Endothelial cell of hepatic sinusoid (primary cell): ENCODE measurements around the gene CREB3L1.
"Not testable (repeated sequence)": the region's sequence is repeated elsewhere in the genome, so short reads cannot be mapped to it uniquely, and the experiment has no call there.

Source experiments
- in situ Hi-C: cut with HindIII; loops from 2 replicates; pipeline ENCODE4 v1.10.0; 2017; ENCODE audit warnings: low sequenced_read_pairs

CREB3L1 gene

DNA sequence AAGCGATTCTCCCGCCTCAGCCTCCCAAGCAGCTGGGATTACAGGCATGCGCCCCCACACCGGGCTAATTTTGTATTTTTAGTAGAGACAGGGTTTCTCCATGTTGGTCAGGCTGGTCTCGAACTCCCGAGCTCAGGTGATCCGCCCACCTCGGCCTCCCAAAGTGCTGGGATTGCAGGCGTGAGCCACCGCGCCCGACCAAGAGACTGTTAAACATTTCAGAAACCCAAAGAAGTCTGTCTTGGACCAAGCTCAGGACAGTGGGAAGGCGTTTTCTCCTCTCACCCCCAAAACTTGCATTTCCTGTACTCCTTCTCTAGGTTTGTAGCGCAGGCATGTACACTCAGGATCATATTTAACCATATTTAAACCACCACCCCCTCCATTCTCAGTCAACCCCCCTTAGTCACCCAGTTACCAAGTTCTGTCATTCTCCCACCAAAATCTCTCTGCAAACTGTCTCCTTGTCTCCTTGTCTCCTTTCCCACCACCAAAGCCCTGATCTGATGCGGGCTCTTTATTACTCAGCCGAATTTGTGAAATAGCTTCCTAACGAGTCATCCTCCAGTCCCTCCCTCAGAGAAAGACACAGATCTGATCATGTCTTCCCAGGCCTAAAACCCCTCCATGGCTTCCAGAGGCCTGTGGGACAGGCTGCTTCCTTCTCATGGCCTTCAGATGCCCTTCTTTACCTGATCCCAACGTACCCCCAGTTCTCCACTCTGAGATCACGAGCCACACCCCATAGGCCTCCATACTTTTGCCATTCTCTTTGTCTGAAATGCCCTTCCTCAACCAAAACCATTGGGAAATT lies 29.0 kb upstream of the CREB3L1 start:
- in situ Hi-C loops = no loop called here

DNA sequence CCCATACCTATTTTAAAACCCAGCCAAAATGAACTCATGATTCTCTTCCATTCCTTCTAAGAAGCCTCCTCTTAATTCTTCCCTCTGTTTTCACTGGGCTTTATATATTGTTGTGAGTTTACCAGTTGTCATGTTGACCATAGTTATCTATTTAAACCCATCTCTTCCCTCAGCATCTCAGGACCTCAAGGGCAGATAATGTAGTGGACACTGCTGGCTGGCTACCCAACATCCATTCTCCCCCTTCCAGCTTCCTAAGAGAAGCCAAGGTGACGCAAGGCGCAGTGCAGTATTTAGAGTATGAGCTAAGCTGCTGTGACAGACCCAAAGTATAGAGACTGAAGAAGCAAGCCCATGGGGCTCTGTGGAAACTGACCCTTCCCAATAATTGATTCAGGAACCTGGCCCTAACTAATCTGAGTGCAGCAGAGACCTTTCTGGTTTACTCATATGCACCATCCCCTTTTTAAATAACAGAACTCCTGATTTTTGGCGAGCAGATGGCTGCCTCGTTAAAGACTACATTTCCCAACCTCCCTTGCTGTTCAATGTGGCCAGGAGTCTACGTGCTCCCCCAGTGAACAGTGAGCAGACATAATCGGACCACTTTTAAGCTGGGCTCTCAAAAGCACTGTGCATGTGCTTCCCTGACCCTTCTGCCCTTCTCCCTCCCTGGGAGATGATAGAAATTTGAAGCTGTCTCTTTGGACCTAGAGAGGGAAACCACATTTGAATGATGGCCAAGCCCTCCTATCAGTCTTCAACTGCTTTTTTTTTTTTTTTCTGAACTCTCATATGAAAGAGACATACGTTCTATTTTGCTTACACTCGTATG lies 28.1 kb upstream of the CREB3L1 start:
- in situ Hi-C loops = no loop called here

DNA sequence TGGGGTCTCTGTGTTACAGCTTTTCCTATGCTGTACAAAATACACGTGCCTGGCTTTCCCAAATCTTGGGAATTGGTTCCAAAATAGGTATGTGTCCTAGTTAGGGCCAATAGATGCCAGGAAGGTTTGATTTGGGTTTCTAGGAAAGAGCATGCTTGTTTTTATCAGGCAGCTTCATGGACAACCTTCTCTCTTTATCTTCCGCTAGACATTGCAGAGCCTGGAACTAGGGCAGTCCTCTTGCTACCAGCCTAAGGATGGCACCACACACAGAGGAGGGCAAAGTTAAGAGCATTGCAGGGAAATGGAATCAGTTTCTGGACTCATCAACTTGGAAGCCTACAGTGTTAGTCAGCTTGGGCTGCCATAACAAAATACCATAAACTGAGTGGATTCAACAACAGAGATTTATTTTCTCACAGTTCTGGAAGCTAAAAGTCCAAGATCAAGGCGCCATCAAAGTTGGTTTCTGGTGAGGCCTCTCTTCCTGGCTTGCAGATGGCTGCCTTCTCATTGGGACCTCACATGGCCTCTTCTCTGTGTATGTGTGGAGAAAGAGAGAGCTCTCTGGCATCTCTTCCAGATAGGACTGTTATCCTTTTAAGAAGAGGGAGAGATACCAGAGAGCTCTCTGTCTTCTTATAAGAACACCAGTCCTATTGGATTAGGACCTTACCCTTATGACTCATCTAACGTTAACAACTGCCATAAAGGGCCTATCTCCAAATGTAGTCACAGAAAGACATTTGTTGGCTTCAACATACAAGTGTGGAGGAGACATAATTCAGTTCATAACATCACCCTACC lies 27.3 kb upstream of the CREB3L1 start:
- in situ Hi-C loops = no loop called here

DNA sequence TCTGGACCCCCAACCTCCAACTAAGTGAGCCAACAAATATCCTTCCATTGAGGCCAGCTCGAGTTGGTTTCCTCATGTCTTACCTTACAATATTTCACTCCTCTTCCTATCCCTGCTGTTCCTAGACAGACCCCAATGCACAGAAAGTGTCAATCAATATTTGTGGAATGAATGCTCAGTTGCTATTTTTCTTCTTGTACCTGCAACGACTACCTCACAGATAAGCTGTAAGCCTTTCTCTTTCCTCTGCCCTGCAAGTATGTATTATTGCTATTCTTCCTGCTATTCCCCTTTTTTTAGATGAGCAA lies 26.8 kb upstream of the CREB3L1 start:
- in situ Hi-C loops = no loop called here

DNA sequence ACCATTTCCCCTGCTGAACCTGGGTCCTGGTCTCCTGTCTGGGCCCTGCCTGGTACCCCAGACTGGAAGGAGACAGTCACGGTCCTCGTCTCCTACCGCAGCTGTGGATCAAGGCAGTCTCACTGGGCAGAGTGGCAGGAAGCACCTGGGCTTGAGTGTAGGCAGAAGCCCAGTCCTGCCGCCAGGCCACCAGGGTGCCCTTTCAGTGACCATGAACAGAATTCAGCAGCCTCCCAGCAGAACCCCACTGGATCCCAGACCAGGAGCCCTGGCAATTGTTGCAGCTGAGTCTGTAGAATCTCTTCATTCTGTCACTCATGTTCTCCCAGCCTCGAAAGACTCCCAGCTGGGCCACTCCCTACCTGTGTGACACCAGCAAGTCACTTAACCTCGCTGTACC lies 25.5 kb upstream of the CREB3L1 start:
- in situ Hi-C loops = no loop called here

DNA sequence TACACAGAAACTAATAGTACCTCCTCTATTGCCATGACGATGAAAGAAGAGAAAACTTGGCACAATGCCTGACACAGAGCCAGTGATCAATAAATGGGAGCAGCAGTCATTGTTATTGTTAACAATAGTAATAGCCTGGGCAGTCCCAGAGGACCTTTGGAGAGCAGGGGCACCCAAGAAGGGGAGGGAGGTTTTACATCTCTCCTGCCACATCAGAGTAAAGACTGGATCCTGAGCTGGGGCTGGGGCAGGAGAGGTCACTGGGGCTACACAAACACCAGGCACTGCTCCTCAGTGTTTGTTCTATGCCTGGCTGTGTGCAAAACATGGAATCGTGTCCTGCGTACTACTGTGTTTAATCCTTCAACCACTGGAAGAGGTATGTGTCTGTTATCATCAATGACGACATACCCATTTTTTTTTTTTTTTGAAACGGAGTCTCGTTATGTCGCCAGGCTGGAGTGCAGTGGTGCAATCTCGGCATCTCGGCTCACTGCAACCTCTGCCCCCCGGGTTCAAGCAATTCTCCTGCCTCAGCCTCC lies 25.0 kb upstream of the CREB3L1 start:
- in situ Hi-C loops = no loop called here

DNA sequence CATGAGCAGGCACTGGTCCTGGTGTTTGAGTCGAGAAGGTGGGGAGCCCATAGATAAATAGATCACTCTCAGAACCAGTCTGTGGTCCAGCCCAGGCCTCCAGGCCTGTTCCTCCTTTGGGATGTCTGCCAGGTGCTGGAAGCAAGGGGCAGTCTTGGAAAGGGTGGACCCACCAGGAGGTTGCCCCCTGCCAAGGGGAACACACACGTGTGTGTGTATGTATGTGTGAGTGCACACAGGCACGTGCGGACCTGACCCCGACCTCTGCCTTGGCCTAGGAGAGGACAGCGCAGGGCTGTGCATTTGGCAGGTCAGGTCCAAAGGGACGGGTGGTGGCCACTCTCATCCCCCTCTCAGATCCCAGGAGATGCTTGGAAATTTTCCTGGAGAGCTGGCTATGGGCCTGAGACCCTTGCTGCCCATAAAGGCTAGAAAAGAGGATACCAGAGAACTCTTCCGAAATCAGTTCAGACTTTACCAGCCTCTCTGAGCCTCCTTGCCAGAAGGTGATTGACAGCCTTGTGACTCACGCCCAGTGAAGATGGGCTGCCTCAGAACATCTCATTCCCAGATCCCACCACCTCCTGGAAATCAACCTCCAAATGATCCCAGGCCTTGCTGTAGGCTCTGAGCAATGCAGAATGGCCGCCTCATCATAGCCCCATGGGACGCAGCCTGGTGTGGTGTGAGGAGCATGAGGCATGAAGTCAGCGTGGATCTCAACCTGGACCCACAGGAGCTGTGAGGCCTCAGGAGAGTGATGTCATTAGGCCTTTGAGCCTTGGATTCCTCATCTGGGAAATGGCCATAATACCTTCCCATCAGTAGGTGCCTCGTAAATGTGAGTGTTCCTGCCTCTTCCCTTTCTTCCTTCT lies 24.0 kb upstream of the CREB3L1 start:
- in situ Hi-C loops = no loop called here

DNA sequence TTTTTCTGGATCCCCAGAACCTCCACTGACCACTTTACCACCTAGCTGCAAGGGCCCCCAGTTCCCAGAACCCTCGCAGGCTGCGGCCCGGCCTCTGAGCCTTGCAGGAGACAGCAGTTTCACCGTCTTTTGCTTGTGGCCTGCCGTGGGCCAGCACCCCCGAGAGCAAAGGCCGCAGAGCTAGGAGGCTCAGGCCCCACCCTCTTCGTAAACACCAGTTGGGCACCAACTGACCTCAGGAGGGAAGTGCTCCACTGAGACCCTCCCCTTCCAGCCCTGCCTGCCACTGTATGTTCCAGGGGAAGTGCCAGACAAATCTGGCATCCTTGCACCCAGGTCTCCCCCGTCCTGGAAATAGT lies 23.4 kb upstream of the CREB3L1 start:
- in situ Hi-C loops = no loop called here

DNA sequence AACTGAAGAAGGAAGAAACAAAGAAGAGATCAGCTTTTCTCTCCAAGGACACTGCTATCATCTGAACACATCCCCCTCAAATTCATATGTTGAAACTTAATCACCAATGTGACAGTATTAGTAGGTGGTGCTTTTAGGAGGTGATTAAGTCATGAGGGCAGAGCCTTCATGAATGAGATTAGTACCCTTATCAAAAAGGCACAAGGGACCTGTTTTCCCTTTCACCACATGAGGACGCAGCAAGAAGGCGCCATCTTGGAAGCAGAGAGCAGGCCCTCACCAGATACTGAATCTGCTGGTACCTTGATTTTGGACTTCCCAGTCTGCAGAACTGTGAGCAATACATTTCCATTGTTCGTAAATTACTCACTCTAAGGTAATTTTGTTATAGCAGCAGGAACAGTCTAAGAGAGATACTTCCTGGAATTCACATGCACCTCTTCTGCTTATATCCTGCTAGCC lies 20.9 kb upstream of the CREB3L1 start:
- in situ Hi-C loops = no loop called here

DNA sequence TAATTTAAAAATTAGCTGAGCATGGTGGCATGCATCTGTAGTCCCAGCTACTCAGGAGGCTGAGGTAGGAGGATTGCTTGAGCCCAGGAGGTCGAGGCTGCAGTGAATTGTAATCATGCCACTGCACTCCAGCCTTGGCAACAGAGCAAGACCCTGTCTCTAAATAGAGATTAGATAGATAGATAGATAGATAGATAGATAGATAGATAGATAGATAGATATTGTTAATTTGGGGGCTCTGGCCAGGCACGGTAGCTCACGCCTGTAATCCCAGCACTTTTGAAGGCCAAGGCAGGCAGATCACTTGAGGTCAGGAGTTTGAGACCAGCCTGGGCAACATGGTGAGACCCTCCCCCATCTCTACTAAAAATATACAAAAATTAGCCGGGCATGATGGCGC lies 18.1 kb upstream of the CREB3L1 start:
- in situ Hi-C loops = not testable (repeated sequence)

DNA sequence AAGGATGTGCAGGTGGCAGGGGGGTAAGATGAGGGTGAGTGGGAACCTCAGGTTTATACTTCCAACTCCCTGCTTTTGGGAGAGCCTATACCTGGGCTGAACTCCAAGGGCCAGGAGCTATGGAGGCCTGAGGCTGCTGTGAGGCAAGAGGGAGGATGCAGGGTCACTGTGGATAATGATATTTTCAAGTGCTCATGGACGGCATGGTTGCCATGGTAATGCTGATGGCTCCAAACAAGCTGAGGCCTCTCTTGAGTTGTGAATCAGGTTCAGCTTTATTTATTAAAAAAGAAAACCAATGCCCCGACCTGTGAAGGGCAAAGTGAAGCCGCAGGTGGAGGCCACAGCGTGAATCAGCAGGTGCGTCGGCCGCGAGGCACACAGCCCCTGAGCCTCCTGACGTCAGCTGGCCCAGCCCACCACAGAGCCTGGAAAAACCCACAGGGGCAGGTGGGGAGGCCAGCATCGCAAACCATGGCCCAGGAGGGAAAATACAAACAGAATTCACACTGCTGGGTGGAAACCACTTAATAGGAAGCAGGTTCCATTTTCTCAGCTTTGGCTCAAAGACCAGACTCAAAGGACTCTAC lies 17.4 kb upstream of the CREB3L1 start:
- in situ Hi-C loops = no loop called here

DNA sequence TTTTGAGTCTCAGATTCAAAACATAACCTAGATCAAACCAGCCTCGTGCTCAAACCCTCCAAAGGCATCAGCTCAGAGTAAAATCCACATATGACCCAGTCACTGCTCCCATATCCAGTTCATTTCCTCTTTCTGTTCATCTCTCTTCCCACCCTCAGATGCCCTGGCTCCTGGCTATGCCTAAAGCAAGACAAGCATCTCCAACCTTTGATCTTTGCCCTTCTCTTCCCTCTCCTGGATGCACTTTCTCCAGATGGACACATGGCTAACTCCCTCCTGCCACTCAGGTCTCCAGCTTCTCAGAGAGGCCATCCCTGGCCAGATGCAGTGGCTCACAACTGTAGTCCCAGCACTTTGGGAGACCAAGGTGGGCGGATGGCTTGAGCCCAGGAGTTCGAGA lies 14.3 kb upstream of the CREB3L1 start:
- in situ Hi-C loops = no loop called here

DNA sequence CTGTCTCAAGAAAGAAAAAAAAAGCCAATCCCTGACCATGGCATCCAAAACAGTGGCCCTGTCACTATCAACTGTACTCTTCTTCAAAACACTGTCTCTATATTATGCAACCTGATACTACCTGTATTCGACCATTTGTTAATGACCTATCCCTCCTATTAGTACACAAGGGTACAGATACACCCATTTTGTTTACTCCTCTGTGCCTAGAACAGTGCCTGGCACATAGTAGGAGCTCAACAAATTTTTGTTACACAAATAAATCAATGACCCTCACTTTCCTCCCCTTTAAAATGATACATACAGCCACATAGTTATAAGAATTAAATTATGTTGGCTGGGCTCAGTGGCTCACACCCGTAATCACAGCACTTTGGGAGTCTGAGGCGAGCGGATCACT lies 13.4 kb upstream of the CREB3L1 start:
- in situ Hi-C loops = no loop called here

DNA sequence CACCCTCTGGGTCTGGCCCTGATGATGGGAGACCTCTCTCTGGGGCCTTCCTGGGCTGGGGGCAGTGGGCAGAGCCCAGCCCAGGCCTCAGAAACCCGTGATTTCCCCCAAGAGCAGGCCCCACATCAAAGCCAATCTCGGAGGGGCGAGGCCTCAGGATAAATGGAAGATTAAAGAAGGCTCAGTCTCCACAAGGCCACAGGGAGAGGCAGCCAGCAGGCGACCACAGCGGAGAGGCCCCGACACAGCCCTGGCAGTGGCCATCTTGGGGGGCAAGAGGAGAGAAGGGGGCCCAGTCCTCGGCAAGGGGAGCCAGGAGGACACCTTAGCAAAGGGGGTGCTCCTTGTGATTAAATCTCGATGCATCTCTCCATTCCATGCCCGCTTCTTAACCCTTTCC lies 12.5 kb upstream of the CREB3L1 start:
- in situ Hi-C loops = no loop called here

DNA sequence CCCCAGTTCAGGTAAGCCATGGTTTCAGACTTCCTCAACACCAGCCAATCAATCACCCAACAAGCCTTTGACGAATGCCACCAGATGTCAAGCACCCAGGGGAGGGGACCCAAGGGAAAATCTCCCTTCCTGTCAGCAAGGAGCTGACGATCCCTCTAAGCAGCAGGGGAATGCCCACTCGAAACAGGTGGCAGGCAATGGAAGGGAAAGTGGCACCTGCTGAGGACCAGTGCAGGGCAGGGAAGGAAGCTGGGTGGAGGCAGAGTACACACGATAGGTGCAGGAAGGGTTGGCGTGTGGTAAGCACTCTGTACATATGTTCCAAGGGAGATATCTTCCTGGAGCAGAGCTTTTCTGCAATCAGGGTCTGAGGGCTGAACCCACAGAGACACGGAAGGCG lies 11.7 kb upstream of the CREB3L1 start:
- in situ Hi-C loops = no loop called here

DNA sequence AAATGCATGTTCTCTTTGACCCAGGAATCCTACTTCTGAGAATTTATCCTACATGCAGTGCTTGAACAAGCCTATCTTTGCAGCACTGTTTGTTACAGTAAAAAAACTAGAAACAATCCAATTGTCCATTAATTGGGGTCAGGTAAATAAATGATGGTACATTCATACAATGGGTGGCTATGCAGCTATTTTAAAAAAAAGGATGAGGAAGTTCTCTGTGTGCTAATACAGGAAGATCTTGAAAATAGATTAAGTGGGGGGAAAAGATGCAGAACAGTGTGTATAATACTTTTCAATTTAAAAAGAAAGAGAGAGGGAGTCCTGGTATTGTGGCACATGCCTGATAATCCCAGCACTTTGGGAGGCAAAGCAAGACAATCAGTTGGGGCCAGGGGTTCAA lies 9.5 kb upstream of the CREB3L1 start:
- in situ Hi-C loops = no loop called here

DNA sequence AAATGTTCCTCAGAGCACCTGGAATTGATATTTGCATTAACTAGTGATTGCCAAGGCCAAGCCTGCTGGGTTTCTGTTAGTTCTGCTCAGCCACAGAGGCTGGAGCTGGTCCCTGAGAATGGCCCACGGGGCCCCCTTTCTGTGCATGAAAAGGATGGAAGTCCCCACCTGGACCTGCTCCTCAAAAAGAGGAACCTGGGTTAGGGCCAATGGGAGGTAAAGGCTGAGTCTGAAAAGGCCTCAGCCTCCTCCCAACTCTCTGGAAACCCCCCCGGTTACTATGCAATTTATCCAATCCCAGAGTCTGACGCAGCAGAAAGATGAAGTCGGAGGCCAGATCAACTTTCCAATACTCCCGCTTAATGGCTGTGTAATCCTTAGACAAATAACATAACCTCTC lies 6.8 kb upstream of the CREB3L1 start:
- in situ Hi-C loops = no loop called here

DNA sequence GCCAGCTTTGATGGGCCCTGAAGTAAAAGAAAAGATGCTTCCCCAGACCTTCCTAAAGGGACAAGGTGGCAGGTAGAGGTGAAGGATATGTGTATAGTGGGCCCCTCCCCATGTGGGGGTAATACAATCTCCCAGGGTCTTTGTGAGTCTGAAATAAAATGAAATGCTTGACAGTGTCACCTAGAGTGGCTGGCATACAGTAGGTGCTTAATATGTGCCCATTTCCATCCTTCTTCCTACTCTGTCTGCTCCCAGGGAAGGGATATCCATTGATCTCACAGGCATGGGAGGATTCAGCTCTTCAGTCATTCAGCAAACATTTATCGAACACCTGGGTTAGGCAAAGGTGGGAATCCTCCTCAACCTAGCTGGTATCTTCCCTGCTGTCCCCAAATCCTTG lies 6.1 kb upstream of the CREB3L1 start:
- in situ Hi-C loops = no loop called here

DNA sequence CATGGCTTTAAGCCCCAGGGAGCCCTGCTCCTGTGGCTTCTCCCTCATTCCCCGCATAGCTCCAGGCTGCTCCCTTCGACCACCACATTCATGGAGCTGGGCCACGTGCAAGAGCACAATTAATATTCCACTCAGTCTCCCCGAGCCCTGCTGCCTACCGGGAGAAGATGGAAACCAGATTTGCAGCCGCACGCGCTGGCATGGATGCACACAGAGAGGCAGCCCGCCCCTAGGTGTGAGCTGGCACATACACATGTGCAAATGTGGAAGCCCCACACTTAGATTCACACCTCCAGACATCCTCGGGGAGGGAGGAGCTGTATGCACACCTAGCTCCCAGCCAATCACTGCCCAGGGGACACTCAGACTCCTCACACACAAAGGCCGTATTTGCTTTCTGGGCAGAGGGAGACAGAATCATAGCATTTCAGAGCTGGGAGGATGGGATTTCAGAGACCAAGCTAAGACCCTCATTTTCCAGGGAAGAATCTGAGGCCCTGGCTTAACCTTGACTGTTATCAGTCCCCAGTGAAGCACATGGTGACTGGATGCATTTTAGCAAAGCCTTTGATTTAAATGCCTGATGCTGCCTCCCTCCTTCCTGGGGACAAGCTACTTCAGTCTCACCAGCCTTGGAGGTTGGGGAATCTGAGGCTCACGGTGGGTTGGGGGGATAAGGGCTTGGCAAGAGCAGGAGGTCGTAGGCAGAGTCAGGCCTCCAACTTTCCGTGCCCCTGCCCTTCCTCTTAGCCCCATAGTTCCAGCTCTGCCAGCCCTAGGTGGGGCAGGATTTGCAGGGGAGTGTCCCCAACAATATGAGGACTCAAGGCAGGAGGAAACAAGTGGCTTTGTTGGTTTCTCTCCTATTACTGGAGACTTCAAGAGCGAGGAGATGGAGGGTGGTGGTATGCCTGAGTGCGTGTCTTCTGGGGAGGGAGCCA lies 5.3 kb upstream of the CREB3L1 start:
- in situ Hi-C loops = no loop called here
